Stomach (tissue), 9 donors: ENCODE results near the gene NPTN. TPM values are rescaled to one million over a fixed set of nuclear protein-coding genes. Genes with fewer than 3 reads are reported as not detected.
"Not testable (repeated sequence)": the region's sequence is repeated elsewhere in the genome, so short reads cannot be mapped to it uniquely, and the experiment has no call there.

Source experiments
- DNase-seq, 2 donors: peaks; one replicate each; pipeline versions ENCODE4 v3.0.0 to v3.0.0-alpha.2; 2013 to 2019
- H3K27ac ChIP-seq, 5 donors: fragments of 200-600 bp in 4 of 5; sonication (generic) in 4 of 5; one replicate each; pipeline ENCODE4 v1.5.1; 2013 to 2019; ENCODE audit warnings: mild to moderate bottlenecking in 1 of 5, moderate library complexity in 1 of 5
- H3K27me3 ChIP-seq, 3 donors: fragments of 200-600 bp; sonication (generic); one replicate each; pipeline ENCODE4 v1.5.1; 2017 to 2019; ENCODE audit warnings: mixed run types in 1 of 3
- H3K36me3 ChIP-seq, 4 donors: fragments of 200-600 bp; sonication (generic); 1 replicate in 3 of 4; 2 replicates in 1 of 4; pipeline ENCODE4 v1.5.1; 2016 to 2019
- H3K4me1 ChIP-seq, 4 donors: fragments of 200-600 bp; sonication (generic); one replicate each; pipeline ENCODE4 v1.5.1; 2016 to 2019
- H3K4me3 ChIP-seq, 4 donors: fragments of 200-600 bp; sonication (generic) in 3 of 4; one replicate each; pipeline ENCODE4 v1.5.1; 2016 to 2019; ENCODE audit warnings: mild to moderate bottlenecking in 1 of 4
- H3K9me3 ChIP-seq, 4 donors: fragments of 200-600 bp; sonication (generic); one replicate each; pipeline ENCODE4 v1.5.1; 2016 to 2019
- CTCF ChIP-seq, 7 experiments: fragments of 450-650 bp in 4 of 7; fragments of 200-600 bp in 3 of 7; sonication (generic) in 3 of 7; IDR thresholded peaks; one replicate each; pipeline ENCODE4 v1.5.1; 2016 to 2019; ENCODE audit warnings: antibody characterized with exemption in 7 of 7, control low read depth in 2 of 7, mild to moderate bottlenecking in 1 of 7
- EP300 ChIP-seq: sonication (generic); formaldehyde crosslinking; IDR thresholded peaks from one replicate; pipeline ENCODE4 v1.6.1; 2017; ENCODE audit warnings: antibody characterized with exemption
- POLR2A ChIP-seq, 4 donors: fragments of 450-650 bp; IDR thresholded peaks; one replicate each; pipeline ENCODE4 v1.6.1; 2016; ENCODE audit warnings: antibody characterized with exemption in 4 of 4, control low read depth in 2 of 4, mild to moderate bottlenecking in 1 of 4, moderate library complexity in 1 of 4
- POLR2AphosphoS5 ChIP-seq, 3 donors: sonication (generic); formaldehyde crosslinking; IDR thresholded peaks; one replicate each; pipeline ENCODE4 v1.6.1; 2016; ENCODE audit warnings: antibody characterized with exemption in 3 of 3
- WGBS, 5 donors: extraction: QIAGEN DNeasy Blood & Tissue Kit in 3 of 5; methylation state at CpG; one replicate each; pipeline versions ENCODE4 v1.1.5 to v1.1.7; 2013 to 2018; 5-methylcytosine and 5-hydroxymethylcytosine counted together
- intact Hi-C: fragments of 100-400 bp; cut with DNase I; formaldehyde crosslinking; loops from one replicate; pipeline ENCODE4 v1.15.1; 2023; ENCODE audit warnings: low total_unique reads
- polyA plus RNA-seq, 3 donors: library from polyadenylated mRNA; stranded (reverse); fragments of 200-250 nt; gene quantifications; one replicate each; pipeline ENCODE4 v1.2.3, GENCODE V29; 2013
- total RNA-seq, 5 donors: library from RNA; depleted of rRNA; stranded (reverse); fragments of >200 nt; gene quantifications; one replicate each; pipeline versions ENCODE4 v1.1.0 to v1.2.3, GENCODE V29; 2014 to 2016
- donor health status: healthy with polysubstance abuse.
- donor health status: Bipolar disorder and iron deficiency.
- donor health status: healthy.

The NPTN gene
- total and polyA plus RNA-seq, 8 donors, result 41.4 to 228 (median 96.2) TPM

- Histone ChIP-seq H3K27me3 (no peaks in the 10 kb centered on the region), H3K4me3 (no peak overlapping the region), H3K9me3 (no peaks in the 10 kb centered on the region), H3K27ac (no peak overlapping the region), H3K36me3 (peaks cover 43 to 97% (median 96%) of the 10 kb centered on the region in 4 donors), H3K4me1 (no peaks in the 10 kb centered on the region)
- intact Hi-C loops, result no loop called here
- no peak for TF ChIP-seq EP300
- TF ChIP-seq POLR2A (IDR thresholded peaks at IDR 0.05), result no peak
- TF ChIP-seq POLR2AphosphoS5 (IDR thresholded peaks at IDR 0.05), result no peak
- TF ChIP-seq CTCF (IDR thresholded peaks at IDR 0.05), result no peak
- 62 to 76% (median 74%) methylated on average over 5 of the region's 5 CpGs for WGBS, 5 donors
- DNase-seq, result no peak
These were observed 48.3 kb downstream of the NPTN start for GRCh38 chr15:73584699-73585420.

- TF ChIP-seq CTCF (IDR thresholded peaks at IDR 0.05), result no peak
- no peak for TF ChIP-seq POLR2A (IDR thresholded peaks at IDR 0.05)
- TF ChIP-seq POLR2AphosphoS5 (IDR thresholded peaks at IDR 0.05), result no peak
- no peak for TF ChIP-seq EP300
- intact Hi-C loops, result no loop called here
- 90 to 96% (median 94%) methylated on average over 3 of the region's 3 CpGs for WGBS, 5 donors
- no peak for DNase-seq
- H3K36me3 ChIP-seq, result peaks cover 31 to 95% (median 92%) of the 10 kb centered on the region in 4 donors
- H3K27me3 ChIP-seq, result no peaks in the 10 kb centered on the region
- no peak overlapping the region for H3K27ac ChIP-seq
- H3K4me1 ChIP-seq, result no peaks in the 10 kb centered on the region
- no peaks in the 10 kb centered on the region for H3K9me3 ChIP-seq
- H3K4me3 ChIP-seq, result no peak overlapping the region
These were observed 49.6 kb downstream of the NPTN start for GRCh38 chr15:73583544-73583943.

- peaks cover 30 to 95% (median 90%) of the 10 kb centered on the region in 4 donors for H3K36me3 ChIP-seq
- no peak overlapping the region for H3K27ac ChIP-seq
- no peak overlapping the region for H3K4me3 ChIP-seq
- H3K4me1 ChIP-seq, result peaks cover 0 to under 1% (median 0%) of the 10 kb centered on the region in 4 donors
- no peaks in the 10 kb centered on the region for H3K9me3 ChIP-seq
- DNase-seq, result no peak
- no peak for TF ChIP-seq CTCF (IDR thresholded peaks at IDR 0.05)
- no peak for TF ChIP-seq POLR2AphosphoS5 (IDR thresholded peaks at IDR 0.05)
- 85 to 94% (median 90%) methylated on average over 6 of the region's 6 CpGs for WGBS, 5 donors
- H3K27me3 ChIP-seq, result no peaks in the 10 kb centered on the region
- intact Hi-C loops, result no loop called here
These were observed 50.3 kb downstream of the NPTN start for GRCh38 chr15:73582851-73583379.

GRCh38 chr15:73578026-73578425 lies 55.2 kb downstream of the NPTN start:
- Histone ChIP-seq H3K4me3 (no peak overlapping the region), H3K27me3 (no peaks in the 10 kb centered on the region), H3K4me1 (peaks cover 5 to 44% (median 24%) of the 10 kb centered on the region in 4 donors), H3K36me3 (peaks cover 18 to 88% (median 78%) of the 10 kb centered on the region in 4 donors), H3K27ac (no peak overlapping the region), H3K9me3 (no peaks in the 10 kb centered on the region)
- 77 to 90% (median 83%) methylated on average over 2 of the region's 2 CpGs for WGBS, 5 donors
- DNase-seq, result no peak
- intact Hi-C loops, result no loop called here
- TF ChIP-seq EP300, result no peak
- no peak for TF ChIP-seq CTCF (IDR thresholded peaks at IDR 0.05)
- no peak for TF ChIP-seq POLR2AphosphoS5 (IDR thresholded peaks at IDR 0.05)
- TF ChIP-seq POLR2A (IDR thresholded peaks at IDR 0.05), result no peak

GRCh38 chr15:73577593-73577992 lies 55.6 kb downstream of the NPTN start:
- H3K27ac ChIP-seq, H3K9me3 ChIP-seq, H3K4me3 ChIP-seq, DNase-seq, intact Hi-C loops, H3K27me3 ChIP-seq: not testable (repeated sequence)
- H3K36me3 ChIP-seq, result peaks cover 19 to 88% (median 78%) of the 10 kb centered on the region in 4 donors
- peaks cover 7 to 48% (median 27%) of the 10 kb centered on the region in 4 donors for H3K4me1 ChIP-seq
